Astrocyte (in vitro differentiated cells and primary cell): ENCODE measurements around the gene RASGRP1. TPM values are rescaled to one million over a fixed set of nuclear protein-coding genes. Genes with fewer than 3 reads are reported as not detected.

ENCODE experiments used
- DNase-seq: peaks from one replicate; pipeline ENCODE4 v3.0.0-alpha.2; 2010; ENCODE audit warnings: low read depth
- FAIRE-seq: peaks from 2 replicates; lab custom pipeline; 2011; peaks lifted over from hg19 to GRCh38; lab: Jason Lieb, UNC
- H2AFZ ChIP-seq: 2 replicates; pipeline ENCODE4 v1.6.0; 2012; ENCODE audit warnings: low read depth, low read length, inconsistent platforms
- H3K27ac ChIP-seq: 2 replicates; pipeline ENCODE4 v1.5.1; 2011; ENCODE audit warnings: low read depth, low read length, inconsistent platforms
- H3K27me3 ChIP-seq: 2 replicates; pipeline ENCODE4 v1.6.0; 2011; ENCODE audit warnings: low read length, inconsistent platforms; ENCODE audit not compliant: insufficient read depth
- H3K36me3 ChIP-seq: 2 replicates; pipeline ENCODE4 v1.5.1; 2011; ENCODE audit warnings: low read length, inconsistent platforms; ENCODE audit not compliant: insufficient read depth
- H3K4me1 ChIP-seq: 2 replicates; pipeline ENCODE4 v1.5.1; 2011; ENCODE audit warnings: low read length, inconsistent platforms; ENCODE audit not compliant: insufficient read depth
- H3K4me2 ChIP-seq: 2 replicates; pipeline ENCODE4 v1.6.0; 2012; ENCODE audit warnings: low read length, inconsistent platforms
- H3K4me3 ChIP-seq: 2 replicates; pipeline ENCODE4 v1.5.1; 2011; ENCODE audit warnings: low read depth, mild to moderate bottlenecking, low read length, inconsistent platforms; ENCODE audit not compliant: insufficient read depth
- H3K79me2 ChIP-seq: 2 replicates; pipeline ENCODE4 v1.6.0; 2012; ENCODE audit warnings: mild to moderate bottlenecking, low read length, inconsistent platforms; ENCODE audit not compliant: insufficient read depth
- H3K9ac ChIP-seq: 2 replicates; pipeline ENCODE4 v1.6.0; 2012; ENCODE audit warnings: mild to moderate bottlenecking, low read length, inconsistent platforms
- H3K9me3 ChIP-seq: 2 replicates; pipeline ENCODE4 v1.5.1; 2012; ENCODE audit warnings: low read depth, mild to moderate bottlenecking, low read length, inconsistent platforms; ENCODE audit not compliant: insufficient read depth
- H4K20me1 ChIP-seq: 2 replicates; pipeline ENCODE4 v1.6.0; 2012; ENCODE audit warnings: low read length, inconsistent platforms; ENCODE audit not compliant: insufficient read depth
- H3K27ac Mint-ChIP-seq: one replicate; pipeline ENCODE4 v1.8.0; 2021; ENCODE audit warnings: mild to moderate bottlenecking, mixed read lengths; ENCODE audit not compliant: unreplicated experiment
- H3K27me3 Mint-ChIP-seq: one replicate; pipeline ENCODE4 v1.8.0; 2021; ENCODE audit warnings: low read depth, mixed read lengths; ENCODE audit not compliant: unreplicated experiment
- H3K36me3 Mint-ChIP-seq: one replicate; pipeline ENCODE4 v1.8.0; 2021; ENCODE audit warnings: low read depth, mixed read lengths; ENCODE audit not compliant: unreplicated experiment
- H3K4me1 Mint-ChIP-seq: one replicate; pipeline ENCODE4 v1.8.0; 2021; ENCODE audit warnings: low read depth, mixed read lengths; ENCODE audit not compliant: unreplicated experiment
- H3K4me3 Mint-ChIP-seq: one replicate; pipeline ENCODE4 v1.8.0; 2021; ENCODE audit warnings: mild to moderate bottlenecking, moderate library complexity, mixed read lengths; ENCODE audit not compliant: unreplicated experiment
- H3K9me3 Mint-ChIP-seq: one replicate; pipeline ENCODE4 v1.8.0; 2021; ENCODE audit warnings: mild to moderate bottlenecking, mixed read lengths; ENCODE audit not compliant: unreplicated experiment
- EZH2 ChIP-seq: IDR thresholded peaks from 2 replicates; pipeline ENCODE4 v1.6.1; 2012; ENCODE audit warnings: mild to moderate bottlenecking, low read length, inconsistent platforms; ENCODE audit not compliant: insufficient read depth
- total RNA-seq: library from RNA; stranded (reverse); gene quantifications from 2 replicates; pipeline ENCODE4 v1.2.1, GENCODE V29; 2021
- TF ChIP-seq, protein P1 (sequence below): IDR thresholded peaks from 2 replicates; pipeline ENCODE4 v1.5.1; 2011; ENCODE audit warnings: low read depth, mild to moderate bottlenecking, inconsistent platforms, low read length, moderate library complexity; ENCODE audit not compliant: insufficient read depth

RASGRP1 gene
- total RNA-seq, 1 donor from 2014 or later: 1.4 TPM

DNA sequence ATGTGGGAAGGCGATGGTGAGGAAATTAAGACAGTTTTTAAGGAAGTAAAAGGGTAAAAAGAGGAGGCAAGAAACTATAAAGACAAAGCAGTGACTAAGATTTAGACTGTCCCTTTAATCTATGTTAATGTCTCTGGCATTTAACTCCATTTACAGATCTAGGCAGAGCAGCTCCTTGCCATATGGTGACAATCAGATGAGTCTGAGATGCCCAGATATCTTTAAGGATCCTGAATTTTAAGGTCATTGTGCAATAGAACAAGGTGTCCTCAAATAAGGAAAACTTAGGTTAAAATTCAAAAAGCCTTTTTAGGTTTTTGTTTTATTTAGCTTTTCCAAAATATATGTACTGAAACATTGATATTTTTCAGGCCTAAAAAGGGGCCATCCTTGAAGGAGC is 24.1 kb downstream of the RASGRP1 start:
- H3K9ac ChIP-seq: no peak overlapping the region

DNA sequence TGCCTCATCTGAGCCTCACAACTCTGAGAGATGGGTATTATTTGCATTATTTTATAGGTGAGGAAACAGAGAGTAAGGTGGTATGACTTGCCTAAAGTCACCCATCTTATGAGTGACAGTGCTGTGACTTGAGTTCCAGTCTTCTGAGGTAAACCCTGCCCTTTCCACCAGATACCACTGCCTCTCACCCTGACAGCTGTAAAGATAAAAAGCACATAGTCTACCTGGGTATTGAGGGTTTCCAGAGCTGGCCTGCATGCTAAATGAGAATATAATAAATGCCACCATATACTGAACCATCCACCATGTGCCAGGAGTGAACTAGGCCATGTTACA is 25.6 kb downstream of the RASGRP1 start:
- H3K36me3 ChIP-seq: no peaks in the 10 kb centered on the region
- FAIRE-seq (no peak), DNase-seq (no peak)
- Mint-ChIP-seq H3K36me3 (no peaks in the 10 kb centered on the region), H3K4me1 (peaks cover 8% of the 10 kb centered on the region), H3K9me3 (peaks cover 3% of the 10 kb centered on the region), H3K27ac (no peak overlapping the region), H3K27me3 (no peaks in the 10 kb centered on the region), H3K4me3 (no peak overlapping the region)
- H3K9ac ChIP-seq: no peak overlapping the region
- H3K4me3 ChIP-seq: no peak overlapping the region
- no peak overlapping the region for H3K4me2 ChIP-seq
- no peak overlapping the region for H3K27ac ChIP-seq
- no peaks in the 10 kb centered on the region for H4K20me1 ChIP-seq
- no peaks in the 10 kb centered on the region for H3K79me2 ChIP-seq
- TF ChIP-seq, protein P1, sequence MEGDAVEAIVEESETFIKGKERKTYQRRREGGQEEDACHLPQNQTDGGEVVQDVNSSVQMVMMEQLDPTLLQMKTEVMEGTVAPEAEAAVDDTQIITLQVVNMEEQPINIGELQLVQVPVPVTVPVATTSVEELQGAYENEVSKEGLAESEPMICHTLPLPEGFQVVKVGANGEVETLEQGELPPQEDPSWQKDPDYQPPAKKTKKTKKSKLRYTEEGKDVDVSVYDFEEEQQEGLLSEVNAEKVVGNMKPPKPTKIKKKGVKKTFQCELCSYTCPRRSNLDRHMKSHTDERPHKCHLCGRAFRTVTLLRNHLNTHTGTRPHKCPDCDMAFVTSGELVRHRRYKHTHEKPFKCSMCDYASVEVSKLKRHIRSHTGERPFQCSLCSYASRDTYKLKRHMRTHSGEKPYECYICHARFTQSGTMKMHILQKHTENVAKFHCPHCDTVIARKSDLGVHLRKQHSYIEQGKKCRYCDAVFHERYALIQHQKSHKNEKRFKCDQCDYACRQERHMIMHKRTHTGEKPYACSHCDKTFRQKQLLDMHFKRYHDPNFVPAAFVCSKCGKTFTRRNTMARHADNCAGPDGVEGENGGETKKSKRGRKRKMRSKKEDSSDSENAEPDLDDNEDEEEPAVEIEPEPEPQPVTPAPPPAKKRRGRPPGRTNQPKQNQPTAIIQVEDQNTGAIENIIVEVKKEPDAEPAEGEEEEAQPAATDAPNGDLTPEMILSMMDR: no peak
- TF ChIP-seq EZH2: no peak
- H3K9me3 ChIP-seq: no peaks in the 10 kb centered on the region
- no peak overlapping the region for H2AFZ ChIP-seq
- H3K4me1 ChIP-seq: peaks cover 14% of the 10 kb centered on the region
- no peaks in the 10 kb centered on the region for H3K27me3 ChIP-seq

More for the DNA sequence above, 24.1 kb downstream of the RASGRP1 start:
- H3K9me3 ChIP-seq: no peaks in the 10 kb centered on the region
- H3K4me3 Mint-ChIP-seq: no peak overlapping the region
- H3K36me3 Mint-ChIP-seq: no peaks in the 10 kb centered on the region
- H3K4me1 ChIP-seq: peaks cover 12% of the 10 kb centered on the region
- DNase-seq (no peak), FAIRE-seq (no peak)
- H3K36me3 ChIP-seq: no peaks in the 10 kb centered on the region
- peaks cover 3% of the 10 kb centered on the region for H3K9me3 Mint-ChIP-seq
- H3K4me1 Mint-ChIP-seq: peaks cover 4% of the 10 kb centered on the region
- no peak overlapping the region for H3K4me2 ChIP-seq
- TF ChIP-seq, protein P1: no peak
- no peak for TF ChIP-seq EZH2
- H4K20me1 ChIP-seq: no peaks in the 10 kb centered on the region
- no peaks in the 10 kb centered on the region for H3K27me3 Mint-ChIP-seq
- H3K27ac ChIP-seq: no peak overlapping the region
- no peak overlapping the region for H3K27ac Mint-ChIP-seq
- no peak overlapping the region for H2AFZ ChIP-seq
- H3K4me3 ChIP-seq: no peak overlapping the region
- H3K27me3 ChIP-seq: no peaks in the 10 kb centered on the region
- H3K79me2 ChIP-seq: no peaks in the 10 kb centered on the region

DNA sequence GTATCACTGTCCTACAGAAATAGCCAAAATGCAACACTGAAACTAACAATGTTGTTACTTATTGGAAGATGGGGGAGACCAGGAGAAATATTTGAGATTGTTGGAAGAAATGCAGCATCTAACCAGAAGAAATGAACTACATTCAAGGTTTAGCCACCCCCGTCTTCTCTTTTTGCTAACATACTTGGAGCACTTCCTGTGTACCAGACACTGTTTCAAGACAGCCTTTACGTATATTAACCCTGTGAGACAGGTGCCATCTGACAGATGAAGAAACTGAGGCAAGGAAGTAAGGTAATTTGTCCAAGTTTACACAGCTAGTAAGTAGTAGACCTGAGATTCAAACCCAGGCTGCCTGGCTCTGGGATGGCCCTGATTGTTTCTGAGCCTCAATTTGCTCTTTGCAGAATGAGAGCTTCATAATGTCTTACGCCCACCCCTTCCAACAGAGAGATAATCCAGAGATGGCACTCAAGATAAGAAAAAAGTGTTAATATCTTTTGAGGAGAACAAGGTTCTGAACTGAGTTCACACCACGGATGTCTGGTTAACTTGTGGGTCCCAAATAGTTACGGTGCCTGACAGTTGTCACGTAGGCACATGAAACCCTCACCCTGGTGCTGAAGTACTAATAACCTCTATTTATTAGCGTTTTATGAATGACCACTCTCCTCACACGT is 26.1 kb downstream of the RASGRP1 start:
- Histone ChIP-seq H3K4me3 (no peak overlapping the region), H2AFZ (no peak overlapping the region), H3K36me3 (no peaks in the 10 kb centered on the region), H3K9me3 (no peaks in the 10 kb centered on the region), H3K4me1 (peaks cover 14% of the 10 kb centered on the region), H3K27ac (no peak overlapping the region), H3K9ac (no peak overlapping the region), H4K20me1 (no peaks in the 10 kb centered on the region), H3K79me2 (no peaks in the 10 kb centered on the region), H3K4me2 (no peak overlapping the region), H3K27me3 (no peaks in the 10 kb centered on the region)
- FAIRE-seq: no peak
- TF ChIP-seq, protein P1: no peak
- TF ChIP-seq EZH2: no peak
- Mint-ChIP-seq H3K9me3 (peaks cover 3% of the 10 kb centered on the region), H3K27ac (no peak overlapping the region), H3K4me1 (peaks cover 8% of the 10 kb centered on the region), H3K27me3 (no peaks in the 10 kb centered on the region), H3K36me3 (no peaks in the 10 kb centered on the region), H3K4me3 (no peak overlapping the region)
- DNase-seq: no peak
